HepG2 (cell line): ENCODE data around the gene SLC25A1. TPM values are rescaled to one million over a fixed set of nuclear protein-coding genes. Genes with fewer than 3 reads are reported as not detected.

Experiments
- CENPBD1 ChIP-seq: sonication (generic); formaldehyde crosslinking; IDR thresholded peaks from 2 replicates; pipeline ENCODE4 v1.8.0; 2022; ENCODE audit warnings: missing genetic modification reagents, low read depth, mild to moderate bottlenecking, borderline replicate concordance
- DBP ChIP-seq: sonication (generic); formaldehyde crosslinking; IDR thresholded peaks from 2 replicates; pipeline ENCODE4 v1.4.0; 2020; ENCODE audit warnings: missing genetic modification reagents; ENCODE audit errors: not compliant biosample characterization
- GATA4 ChIP-seq: sonication (generic); IDR thresholded peaks from 2 replicates; pipeline ENCODE4 v1.6.1; 2016; ENCODE audit warnings: antibody characterized with exemption, low read depth, borderline replicate concordance
- GLMP ChIP-seq: sonication (generic); formaldehyde crosslinking; IDR thresholded peaks from 2 replicates; pipeline ENCODE4 v1.9.0; 2021; ENCODE audit warnings: missing genetic modification reagents, mild to moderate bottlenecking, borderline replicate concordance
- IRF1 ChIP-seq: sonication (generic); formaldehyde crosslinking; IDR thresholded peaks from 2 replicates; pipeline ENCODE4 v1.4.0; 2020; ENCODE audit warnings: low read depth, mild to moderate bottlenecking, missing genetic modification reagents
- PAX8 ChIP-seq: sonication (generic); formaldehyde crosslinking; IDR thresholded peaks from 2 replicates; pipeline ENCODE4 v1.8.0; 2022; ENCODE audit warnings: mild to moderate bottlenecking, missing genetic modification reagents, borderline replicate concordance
- RBAK ChIP-seq: sonication (generic); formaldehyde crosslinking; IDR thresholded peaks from 2 replicates; pipeline ENCODE4 v1.5.1; 2020; ENCODE audit warnings: mild to moderate bottlenecking, missing genetic modification reagents
- RFX5 ChIP-seq: IDR thresholded peaks from 2 replicates; pipeline ENCODE4 v1.6.1; 2011; ENCODE audit warnings: low read depth, low read length, improper control_type of control experiment
- SETDB1 ChIP-seq: sonication (generic); formaldehyde crosslinking; IDR thresholded peaks from 2 replicates; pipeline ENCODE4 v1.5.1; 2020; ENCODE audit warnings: missing genetic modification reagents, mild to moderate bottlenecking, borderline replicate concordance
- U2AF2 ChIP-seq: fragments of 200-400 bp; formaldehyde crosslinking; IDR thresholded peaks from 2 replicates; pipeline ENCODE4 v1.6.1; 2017; ENCODE audit warnings: low read depth, mild to moderate bottlenecking, low read length
- ZFP82 ChIP-seq: sonication (generic); formaldehyde crosslinking; IDR thresholded peaks from 2 replicates; pipeline ENCODE4 v1.5.1; 2020; ENCODE audit warnings: mild to moderate bottlenecking, missing genetic modification reagents, borderline replicate concordance
- ZHX1 ChIP-seq: sonication (generic); formaldehyde crosslinking; IDR thresholded peaks from 2 replicates; pipeline ENCODE4 v1.8.1; 2022; ENCODE audit warnings: low read depth, mild to moderate bottlenecking, missing genetic modification reagents
- ZNF142 ChIP-seq: sonication (generic); formaldehyde crosslinking; IDR thresholded peaks from 2 replicates; pipeline ENCODE4 v1.4.0; 2020; ENCODE audit warnings: missing genetic modification reagents
- ZNF253 ChIP-seq: sonication (generic); formaldehyde crosslinking; IDR thresholded peaks from 2 replicates; pipeline ENCODE4 v1.8.0; 2022; ENCODE audit warnings: mild to moderate bottlenecking, missing genetic modification reagents, borderline replicate concordance
- ZNF468 ChIP-seq: sonication (generic); formaldehyde crosslinking; IDR thresholded peaks from 2 replicates; pipeline ENCODE4 v1.8.0; 2022; ENCODE audit warnings: mild to moderate bottlenecking, moderate library complexity, missing genetic modification reagents
- ZNF564 ChIP-seq: sonication (generic); formaldehyde crosslinking; IDR thresholded peaks from 2 replicates; pipeline ENCODE4 v1.8.1; 2023; ENCODE audit warnings: mild to moderate bottlenecking, missing genetic modification reagents
- ZNF776 ChIP-seq: sonication (generic); formaldehyde crosslinking; IDR thresholded peaks from 2 replicates; pipeline ENCODE4 v1.4.0; 2020; ENCODE audit warnings: mild to moderate bottlenecking, missing genetic modification reagents
- polyA plus RNA-seq, 8 experiments: library from polyadenylated mRNA; depleted of rRNA in 3 of 8; stranded (reverse) in 7 of 8; unstranded in 1 of 8; fragments of >200 nt; fragmentation: Illumina TruSeq in 4 of 8; extraction: Trizol in 4 of 8; gene quantifications; 2 replicates each; pipeline versions ENCODE4 v1.2.1 to v1.2.3, GENCODE V29; 2011 to 2016; ENCODE audit warnings: low read depth in 4 of 8, missing spikeins in 1 of 8, mixed read lengths in 1 of 8; ENCODE audit not compliant: insufficient read depth in 1 of 8
- total RNA-seq, 5 experiments: library from RNA; depleted of rRNA; stranded (reverse); fragments of >200 nt; fragmentation: Illumina TruSeq; extraction: Trizol; gene quantifications; 2 replicates each; pipeline ENCODE4 v1.2.3, GENCODE V29; 2016; ENCODE audit warnings: low read depth in 1 of 5

The SLC25A1 gene
- total and polyA plus RNA-seq, 2 of the 13 experiments (the other 11 are each of a cell fraction or from before 2014, with no cell fraction given): 49.4 to 161 TPM

- TF ChIP-seq IRF1 (CRISPR knock-in tag): 0 out of 2 replicates have a peak, but pooled peaks have one; percentile 35
- TF ChIP-seq DBP: no peak
- no peak for TF ChIP-seq GATA4
- no peak for TF ChIP-seq PAX8 (CRISPR knock-in tag)
- TF ChIP-seq RFX5: no peak
- no peak for TF ChIP-seq GLMP (CRISPR knock-in tag)
- no peak for TF ChIP-seq ZHX1 (CRISPR knock-in tag)
- no peak for TF ChIP-seq CENPBD1 (CRISPR knock-in tag)
- no peak for TF ChIP-seq SETDB1 (CRISPR knock-in tag)
- TF ChIP-seq RBAK: no peak
- TF ChIP-seq ZNF253: no peak
- TF ChIP-seq ZNF468 (CRISPR knock-in tag): no peak
- no peak for TF ChIP-seq U2AF2
- TF ChIP-seq ZNF564 (CRISPR knock-in tag): no peak; the same call in 1 of the 2 replicates
- TF ChIP-seq ZNF142: no peak
- peak; percentile 68; the same call in 1 of the 2 replicates for TF ChIP-seq ZNF776 (CRISPR knock-in tag)
- no peak for TF ChIP-seq ZFP82 (CRISPR knock-in tag)
Measured at GRCh38 chr22:19178065-19178656, 375 bp downstream of the SLC25A1 start (continued).
